H1 (cell line): Measurements from ENCODE around the gene TUBB4B.

ENCODE experiments used
- CBX5 ChIP-seq: fragments of 300-800, 300-1000 bp; sonication (generic); IDR thresholded peaks from 2 replicates; pipeline ENCODE4 v1.7.1; 2016; ENCODE audit warnings: antibody characterized with exemption, low read length, low read depth
- CTBP2 ChIP-seq: IDR thresholded peaks from 2 replicates; pipeline ENCODE4 v1.7.0; 2011; ENCODE audit warnings: borderline replicate concordance, mild to moderate bottlenecking, moderate library complexity, mixed read lengths, low read length; ENCODE audit not compliant: insufficient read depth, insufficient read length
- GABPA ChIP-seq: IDR thresholded peaks from 2 replicates; pipeline ENCODE4 v1.6.1; 2011; ENCODE audit warnings: mild to moderate bottlenecking, low read length, moderate library complexity, borderline replicate concordance; ENCODE audit not compliant: insufficient read depth
- KDM1A ChIP-seq: fragments of 200-600, 300-600 bp; sonication (generic); IDR thresholded peaks from 2 replicates; pipeline ENCODE4 v1.7.1; 2016; ENCODE audit warnings: mild to moderate bottlenecking, low read length, borderline replicate concordance
- MAX ChIP-seq: IDR thresholded peaks from 2 replicates; pipeline ENCODE4 v1.6.1; 2012; ENCODE audit warnings: inconsistent platforms
- POLR2A ChIP-seq, 2 experiments: IDR thresholded peaks; 1 replicate in 1 of 2; 2 replicates in 1 of 2; pipeline ENCODE4 v1.6.1; 2011; ENCODE audit warnings: low read depth in 2 of 2, low read length in 2 of 2, mild to moderate bottlenecking in 2 of 2; ENCODE audit errors: control extremely low read depth in 1 of 2
- POLR2AphosphoS5 ChIP-seq: IDR thresholded peaks from 2 replicates; pipeline ENCODE4 v1.6.1; 2011; ENCODE audit warnings: low read depth, low read length
- SIRT6 ChIP-seq: IDR thresholded peaks from one replicate; pipeline ENCODE4 v1.7.1; 2012; ENCODE audit warnings: low read length, inconsistent platforms
- SP1 ChIP-seq: IDR thresholded peaks from 2 replicates; pipeline ENCODE4 v1.6.1; 2011; ENCODE audit warnings: low read depth, low read length
- SRF ChIP-seq: IDR thresholded peaks from 2 replicates; pipeline ENCODE4 v1.6.1; 2011; ENCODE audit warnings: mild to moderate bottlenecking, low read depth, low read length, moderate library complexity
- YY1 ChIP-seq: IDR thresholded peaks from 2 replicates; pipeline ENCODE4 v1.6.1; 2011; ENCODE audit warnings: low read depth, mild to moderate bottlenecking, low read length
- TF ChIP-seq, protein P1 (sequence below): IDR thresholded peaks from 2 replicates; pipeline ENCODE4 v1.6.1; 2012; ENCODE audit warnings: low read length, inconsistent platforms
- TF ChIP-seq, protein P2 (sequence below), 3 experiments: IDR thresholded peaks; 1 replicate in 2 of 3; 2 replicates in 1 of 3; pipeline versions ENCODE4 v1.5.1 to v1.6.1; 2011; ENCODE audit warnings: low read length in 3 of 3, mild to moderate bottlenecking in 3 of 3, inconsistent platforms in 2 of 3, low read depth in 1 of 3, moderate library complexity in 1 of 3; ENCODE audit not compliant: insufficient read depth in 1 of 3; ENCODE audit errors: control extremely low read depth in 1 of 3

GRCh38 chr9:137234758-137235423 is 6.2 kb upstream of the TUBB4B start:
- TF ChIP-seq CTBP2, result no peak
- no peak for TF ChIP-seq GABPA
- TF ChIP-seq MAX, result no peak
- no peak for TF ChIP-seq SIRT6
- TF ChIP-seq KDM1A, result no peak
- no peak for TF ChIP-seq SRF
- TF ChIP-seq, protein P1, sequence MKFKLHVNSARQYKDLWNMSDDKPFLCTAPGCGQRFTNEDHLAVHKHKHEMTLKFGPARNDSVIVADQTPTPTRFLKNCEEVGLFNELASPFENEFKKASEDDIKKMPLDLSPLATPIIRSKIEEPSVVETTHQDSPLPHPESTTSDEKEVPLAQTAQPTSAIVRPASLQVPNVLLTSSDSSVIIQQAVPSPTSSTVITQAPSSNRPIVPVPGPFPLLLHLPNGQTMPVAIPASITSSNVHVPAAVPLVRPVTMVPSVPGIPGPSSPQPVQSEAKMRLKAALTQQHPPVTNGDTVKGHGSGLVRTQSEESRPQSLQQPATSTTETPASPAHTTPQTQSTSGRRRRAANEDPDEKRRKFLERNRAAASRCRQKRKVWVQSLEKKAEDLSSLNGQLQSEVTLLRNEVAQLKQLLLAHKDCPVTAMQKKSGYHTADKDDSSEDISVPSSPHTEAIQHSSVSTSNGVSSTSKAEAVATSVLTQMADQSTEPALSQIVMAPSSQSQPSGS, result no peak
- TF ChIP-seq, protein P2, sequence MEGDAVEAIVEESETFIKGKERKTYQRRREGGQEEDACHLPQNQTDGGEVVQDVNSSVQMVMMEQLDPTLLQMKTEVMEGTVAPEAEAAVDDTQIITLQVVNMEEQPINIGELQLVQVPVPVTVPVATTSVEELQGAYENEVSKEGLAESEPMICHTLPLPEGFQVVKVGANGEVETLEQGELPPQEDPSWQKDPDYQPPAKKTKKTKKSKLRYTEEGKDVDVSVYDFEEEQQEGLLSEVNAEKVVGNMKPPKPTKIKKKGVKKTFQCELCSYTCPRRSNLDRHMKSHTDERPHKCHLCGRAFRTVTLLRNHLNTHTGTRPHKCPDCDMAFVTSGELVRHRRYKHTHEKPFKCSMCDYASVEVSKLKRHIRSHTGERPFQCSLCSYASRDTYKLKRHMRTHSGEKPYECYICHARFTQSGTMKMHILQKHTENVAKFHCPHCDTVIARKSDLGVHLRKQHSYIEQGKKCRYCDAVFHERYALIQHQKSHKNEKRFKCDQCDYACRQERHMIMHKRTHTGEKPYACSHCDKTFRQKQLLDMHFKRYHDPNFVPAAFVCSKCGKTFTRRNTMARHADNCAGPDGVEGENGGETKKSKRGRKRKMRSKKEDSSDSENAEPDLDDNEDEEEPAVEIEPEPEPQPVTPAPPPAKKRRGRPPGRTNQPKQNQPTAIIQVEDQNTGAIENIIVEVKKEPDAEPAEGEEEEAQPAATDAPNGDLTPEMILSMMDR (IDR thresholded peaks at IDR 0.05; ENCODE audit: control extremely low read depth in 1 of 3, insufficient read depth in 1 of 3, low read depth in 1 of 3, low read length in 3 of 3), result no peak
- no peak for TF ChIP-seq YY1
- TF ChIP-seq POLR2A (IDR thresholded peaks at IDR 0.05; ENCODE audit: control extremely low read depth in 1 of 2, low read depth in 2 of 2, low read length in 2 of 2), result no peak
- no peak for TF ChIP-seq SP1
- TF ChIP-seq CBX5, result no peak
- TF ChIP-seq POLR2AphosphoS5, result no peak
